Mucosa of stomach (tissue), 1 donor: Measurements from ENCODE around the gene MED28.
A peak's percentile ranks its signal among the peaks of the same experiment; 100 is the strongest.

ENCODE experiments used
- H3K27me3 ChIP-seq: one replicate; pipeline ENCODE4 v1.7.0; 2013; ENCODE audit warnings: mild to moderate bottlenecking, low read length; ENCODE audit not compliant: control insufficient read depth, insufficient read depth
- H3K36me3 ChIP-seq: one replicate; pipeline ENCODE4 v1.7.0; 2013; ENCODE audit warnings: low read length; ENCODE audit not compliant: control insufficient read depth, insufficient read depth
- H3K4me1 ChIP-seq: one replicate; pipeline ENCODE4 v1.7.0; 2013; ENCODE audit warnings: mild to moderate bottlenecking, low read length; ENCODE audit not compliant: control insufficient read depth, insufficient read depth
- H3K4me3 ChIP-seq: one replicate; pipeline ENCODE4 v1.7.0; 2013; ENCODE audit warnings: low read length
- H3K9ac ChIP-seq: one replicate; pipeline ENCODE4 v1.7.0; 2013; ENCODE audit warnings: mild to moderate bottlenecking, low read length, moderate library complexity
- H3K9me3 ChIP-seq: one replicate; pipeline ENCODE4 v1.7.0; 2013; ENCODE audit warnings: mild to moderate bottlenecking, low read length, moderate library complexity; ENCODE audit not compliant: control insufficient read depth
- donor health status: Pancreatic carcinoma.

MED28 gene

GRCh38 chr4:17584521-17585213 lies 29.8 kb upstream of the MED28 start:
- H3K9me3 ChIP-seq = no peaks in the 10 kb centered on the region
- H3K36me3 ChIP-seq = peaks cover 24% of the 10 kb centered on the region
- no peak overlapping the region for H3K9ac ChIP-seq
- no peaks in the 10 kb centered on the region for H3K4me1 ChIP-seq
- H3K27me3 ChIP-seq = no peaks in the 10 kb centered on the region
- H3K4me3 ChIP-seq = no peak overlapping the region

GRCh38 chr4:17587094-17587822 lies 27.2 kb upstream of the MED28 start:
- no peak overlapping the region for H3K4me3 ChIP-seq
- no peaks in the 10 kb centered on the region for H3K27me3 ChIP-seq
- H3K4me1 ChIP-seq = no peaks in the 10 kb centered on the region
- H3K9me3 ChIP-seq = no peaks in the 10 kb centered on the region
- H3K9ac ChIP-seq = no peak overlapping the region
- peaks cover 20% of the 10 kb centered on the region for H3K36me3 ChIP-seq

- Histone ChIP-seq H3K36me3 (peaks cover 11% of the 10 kb centered on the region), H3K27me3 (no peaks in the 10 kb centered on the region), H3K4me1 (no peaks in the 10 kb centered on the region), H3K9me3 (no peaks in the 10 kb centered on the region), H3K4me3 (no peak overlapping the region), H3K9ac (no peak overlapping the region)
Observed at GRCh38 chr4:17589355-17589754, 25.1 kb upstream of the MED28 start.

GRCh38 chr4:17595471-17596005 lies 18.9 kb upstream of the MED28 start:
- Histone ChIP-seq H3K27me3 (no peaks in the 10 kb centered on the region), H3K9me3 (no peaks in the 10 kb centered on the region), H3K9ac (no peak overlapping the region), H3K4me3 (no peak overlapping the region), H3K4me1 (no peaks in the 10 kb centered on the region), H3K36me3 (peaks cover 13% of the 10 kb centered on the region)

- peaks cover 13% of the 10 kb centered on the region for H3K36me3 ChIP-seq
- H3K4me3 ChIP-seq = no peak overlapping the region
Observed at GRCh38 chr4:17597517-17597916, 16.9 kb upstream of the MED28 start.

GRCh38 chr4:17599826-17600225 lies 14.6 kb upstream of the MED28 start:
- Histone ChIP-seq H3K4me3 (no peak overlapping the region), H3K4me1 (no peaks in the 10 kb centered on the region), H3K36me3 (peaks cover 9% of the 10 kb centered on the region), H3K9ac (no peak overlapping the region), H3K9me3 (no peaks in the 10 kb centered on the region), H3K27me3 (no peaks in the 10 kb centered on the region)

More at GRCh38 chr4:17597517-17597916, 16.9 kb upstream of the MED28 start:
- no peaks in the 10 kb centered on the region for H3K4me1 ChIP-seq
- H3K9me3 ChIP-seq = no peaks in the 10 kb centered on the region
- H3K9ac ChIP-seq = no peak overlapping the region
- no peaks in the 10 kb centered on the region for H3K27me3 ChIP-seq

- no peaks in the 10 kb centered on the region for H3K27me3 ChIP-seq
- H3K36me3 ChIP-seq = no peaks in the 10 kb centered on the region
- H3K4me3 ChIP-seq = no peak overlapping the region
- no peaks in the 10 kb centered on the region for H3K9me3 ChIP-seq
- H3K9ac ChIP-seq = no peak overlapping the region
- no peaks in the 10 kb centered on the region for H3K4me1 ChIP-seq
Observed at GRCh38 chr4:17605236-17605635, 9.2 kb upstream of the MED28 start.

GRCh38 chr4:17613761-17614415 lies 553 bp upstream of the MED28 start:
- Histone ChIP-seq H3K4me3 (peak overlapping the region; percentile 96), H3K36me3 (no peaks in the 10 kb centered on the region), H3K4me1 (peaks cover 14% of the 10 kb centered on the region), H3K9me3 (no peaks in the 10 kb centered on the region), H3K9ac (peak overlapping the region; percentile 95), H3K27me3 (no peaks in the 10 kb centered on the region)

- no peak overlapping the region for H3K9ac ChIP-seq
- peaks cover 14% of the 10 kb centered on the region for H3K4me1 ChIP-seq
- H3K9me3 ChIP-seq = no peaks in the 10 kb centered on the region
- no peak overlapping the region for H3K4me3 ChIP-seq
- no peaks in the 10 kb centered on the region for H3K36me3 ChIP-seq
- no peaks in the 10 kb centered on the region for H3K27me3 ChIP-seq
Observed at GRCh38 chr4:17616283-17616682, 1.8 kb downstream of the MED28 start.

- peaks cover 14% of the 10 kb centered on the region for H3K4me1 ChIP-seq
- H3K27me3 ChIP-seq = no peaks in the 10 kb centered on the region
- no peak overlapping the region for H3K9ac ChIP-seq
- no peaks in the 10 kb centered on the region for H3K9me3 ChIP-seq
- H3K4me3 ChIP-seq = no peak overlapping the region
- H3K36me3 ChIP-seq = no peaks in the 10 kb centered on the region
Observed at GRCh38 chr4:17618926-17619325, 4.5 kb downstream of the MED28 start.

- no peak overlapping the region for H3K9ac ChIP-seq
- H3K4me1 ChIP-seq = peaks cover 14% of the 10 kb centered on the region
- H3K4me3 ChIP-seq = no peak overlapping the region
- H3K36me3 ChIP-seq = peaks cover 4% of the 10 kb centered on the region
- H3K9me3 ChIP-seq = no peaks in the 10 kb centered on the region
- H3K27me3 ChIP-seq = no peaks in the 10 kb centered on the region
Observed at GRCh38 chr4:17619416-17620105, 5.1 kb downstream of the MED28 start.
